ENCODE data around the gene APAF1.

DNA sequence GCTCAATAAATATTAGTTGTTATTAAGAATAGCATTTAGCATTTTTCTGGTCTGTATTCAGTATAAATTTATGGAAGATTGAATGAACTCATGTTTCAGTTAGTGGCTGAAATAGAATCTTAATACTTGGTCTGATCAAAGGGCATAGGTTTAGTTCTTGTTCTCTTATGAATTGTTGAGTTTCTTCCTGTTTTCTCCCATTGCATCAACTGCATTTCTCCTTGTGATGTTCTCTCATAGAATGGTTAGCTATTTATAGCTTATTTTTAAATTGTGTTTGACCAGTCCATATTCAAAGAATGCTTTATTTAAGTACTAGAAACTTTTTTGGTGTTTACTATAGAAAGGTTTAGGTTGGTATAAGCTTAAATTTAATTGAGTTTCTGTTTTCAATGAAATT, 29.8 kb downstream of the APAF1 start:
- TF ChIP-seq, protein P1, sequence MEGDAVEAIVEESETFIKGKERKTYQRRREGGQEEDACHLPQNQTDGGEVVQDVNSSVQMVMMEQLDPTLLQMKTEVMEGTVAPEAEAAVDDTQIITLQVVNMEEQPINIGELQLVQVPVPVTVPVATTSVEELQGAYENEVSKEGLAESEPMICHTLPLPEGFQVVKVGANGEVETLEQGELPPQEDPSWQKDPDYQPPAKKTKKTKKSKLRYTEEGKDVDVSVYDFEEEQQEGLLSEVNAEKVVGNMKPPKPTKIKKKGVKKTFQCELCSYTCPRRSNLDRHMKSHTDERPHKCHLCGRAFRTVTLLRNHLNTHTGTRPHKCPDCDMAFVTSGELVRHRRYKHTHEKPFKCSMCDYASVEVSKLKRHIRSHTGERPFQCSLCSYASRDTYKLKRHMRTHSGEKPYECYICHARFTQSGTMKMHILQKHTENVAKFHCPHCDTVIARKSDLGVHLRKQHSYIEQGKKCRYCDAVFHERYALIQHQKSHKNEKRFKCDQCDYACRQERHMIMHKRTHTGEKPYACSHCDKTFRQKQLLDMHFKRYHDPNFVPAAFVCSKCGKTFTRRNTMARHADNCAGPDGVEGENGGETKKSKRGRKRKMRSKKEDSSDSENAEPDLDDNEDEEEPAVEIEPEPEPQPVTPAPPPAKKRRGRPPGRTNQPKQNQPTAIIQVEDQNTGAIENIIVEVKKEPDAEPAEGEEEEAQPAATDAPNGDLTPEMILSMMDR (IDR thresholded peaks at IDR 0.05): no peak
- TF ChIP-seq POLR2AphosphoS5 (IDR thresholded peaks at IDR 0.05) (no peak), POLR2A (IDR thresholded peaks at IDR 0.05) (no peak), EP300 (IDR thresholded peaks at IDR 0.05) (no peak)

Measured in gastroesophageal sphincter (tissue), 3 donors.